HepG2 (cell line): Measurements from ENCODE around the gene UBE2Q1. TPM values are rescaled to one million over a fixed set of nuclear protein-coding genes. Genes with fewer than 3 reads are reported as not detected.

Source experiments
- ATAC-seq: fragments of 200-7000 bp; cut with Tn5 transposase; 3 replicates; pipeline ENCODE4 v1.9.1; 2020; ENCODE audit warnings: mild to moderate bottlenecking, moderate library complexity
- BruUV-seq: library from RNA; stranded (reverse); fragments of 400-500 nt; replicated peaks from 2 replicates; lab custom pipeline; 2021; lab: Mats Ljungman, UMichigan
- CTCF ChIA-PET: fragments of 300-600 bp; formaldehyde crosslinking; extraction: SDS; loops from one replicate; lab custom pipeline; 2021; ENCODE audit warnings: low total read pairs, inconsistent platforms, low intra/inter-chr PET ratio; lab: Yijun Ruan, JAX
- POLR2A ChIA-PET: fragments of 350-600 bp; sonication (Branson Sonifier 250); formaldehyde crosslinking; loops from one replicate; lab custom pipeline; 2020; ENCODE audit warnings: antibody characterized with exemption, inconsistent platforms; lab: Yijun Ruan, JAX
- DNase-seq: peaks from one replicate; pipeline ENCODE4 v3.0.0-alpha.2; 2015; ENCODE audit warnings: low spot score
- FAIRE-seq: peaks from 3 replicates; lab custom pipeline; 2011; peaks lifted over from hg19 to GRCh38; lab: Jason Lieb, UNC
- H2AFZ ChIP-seq: one replicate; pipeline ENCODE4 v1.6.1; 2011; ENCODE audit warnings: low read length, inconsistent platforms
- H3K27ac ChIP-seq: fragments of 300-600 bp; 3 replicates; pipeline ENCODE4 v1.8.0; 2011; ENCODE audit warnings: mixed run types, mild to moderate bottlenecking, mixed read lengths, low read length, inconsistent platforms; ENCODE audit not compliant: insufficient read depth; ENCODE audit errors: extremely low read length
- H3K27me3 ChIP-seq, 2 experiments: fragments of 200-600 bp in 1 of 2; 2 replicates in 1 of 2; 3 replicates in 1 of 2; pipeline versions ENCODE4 v1.6.0 to v1.8.0; 2011; ENCODE audit warnings: low read length in 2 of 2, mild to moderate bottlenecking in 2 of 2, moderate library complexity in 2 of 2, inconsistent platforms in 1 of 2; ENCODE audit not compliant: insufficient read depth in 2 of 2, control insufficient read depth in 1 of 2
- H3K36me3 ChIP-seq, 2 experiments: fragments of 200-600 bp in 1 of 2; replicated peaks in 1 of 2; 2 replicates in 1 of 2; 3 replicates in 1 of 2; pipeline versions ENCODE4 v1.5.1 to v1.8.0; 2011; ENCODE audit warnings: low read length in 2 of 2, inconsistent platforms in 1 of 2; ENCODE audit not compliant: insufficient read depth in 2 of 2, control insufficient read depth in 1 of 2
- H3K4me1 ChIP-seq: 2 replicates; pipeline ENCODE4 v1.5.1; 2012; ENCODE audit warnings: low read length, inconsistent platforms; ENCODE audit not compliant: insufficient read depth
- H3K4me2 ChIP-seq: 2 replicates; pipeline ENCODE4 v1.6.0; 2011; ENCODE audit warnings: low read depth, low read length, inconsistent platforms
- H3K4me3 ChIP-seq, 3 experiments: fragments of 200-600 bp in 1 of 3; sonication (generic), shearing (Covaris generic) in 1 of 3; replicated peaks in 1 of 3; 2 replicates each; pipeline ENCODE4 v1.5.1; 2011 to 2016; ENCODE audit warnings: low read length in 3 of 3, inconsistent platforms in 2 of 3, low read depth in 2 of 3, mild to moderate bottlenecking in 2 of 3, control low read depth in 1 of 3, mixed read lengths in 1 of 3; ENCODE audit not compliant: insufficient read depth in 1 of 3
- H3K79me2 ChIP-seq: one replicate; pipeline ENCODE4 v1.6.1; 2011; ENCODE audit warnings: low read length, inconsistent platforms; ENCODE audit not compliant: insufficient read depth
- H3K9ac ChIP-seq: 2 replicates; pipeline ENCODE4 v1.6.0; 2011; ENCODE audit warnings: mild to moderate bottlenecking, low read depth, low read length, inconsistent platforms; ENCODE audit not compliant: insufficient read depth
- H3K9me3 ChIP-seq: 2 replicates; pipeline ENCODE4 v1.5.1; 2012; ENCODE audit warnings: mild to moderate bottlenecking, low read length
- H4K20me1 ChIP-seq: 2 replicates; pipeline ENCODE4 v1.6.0; 2011; ENCODE audit warnings: inconsistent platforms, mild to moderate bottlenecking, low read length, moderate library complexity; ENCODE audit not compliant: insufficient read depth
- CHCHD3 ChIP-seq: sonication (generic); formaldehyde crosslinking; IDR thresholded peaks from 2 replicates; pipeline ENCODE4 v1.8.0; 2022; ENCODE audit warnings: mild to moderate bottlenecking, missing genetic modification reagents, moderate library complexity
- GATA4 ChIP-seq: sonication (generic); IDR thresholded peaks from 2 replicates; pipeline ENCODE4 v1.6.1; 2016; ENCODE audit warnings: antibody characterized with exemption, low read depth, borderline replicate concordance
- RBAK ChIP-seq: sonication (generic); formaldehyde crosslinking; IDR thresholded peaks from 2 replicates; pipeline ENCODE4 v1.5.1; 2020; ENCODE audit warnings: mild to moderate bottlenecking, missing genetic modification reagents
- ZNF124 ChIP-seq: sonication (generic); formaldehyde crosslinking; IDR thresholded peaks from 2 replicates; pipeline ENCODE4 v1.4.0; 2020; ENCODE audit warnings: missing genetic modification reagents
- ZNF143 ChIP-seq: sonication (generic); formaldehyde crosslinking; IDR thresholded peaks from 2 replicates; pipeline ENCODE4 v1.4.0; 2020; ENCODE audit warnings: missing genetic modification reagents
- ZNF180 ChIP-seq: sonication (generic); formaldehyde crosslinking; IDR thresholded peaks from 2 replicates; pipeline ENCODE4 v1.4.0; 2020; ENCODE audit warnings: low read depth, missing genetic modification reagents, borderline replicate concordance
- ZNF557 ChIP-seq: sonication (generic); formaldehyde crosslinking; IDR thresholded peaks from 2 replicates; pipeline ENCODE4 v1.4.0; 2020; ENCODE audit warnings: missing genetic modification reagents
- ZNF652 ChIP-seq: IDR thresholded peaks from 2 replicates; pipeline ENCODE4 v1.6.1; 2016; ENCODE audit warnings: low read depth, borderline replicate concordance
- ZNF660 ChIP-seq: sonication (generic); formaldehyde crosslinking; IDR thresholded peaks from 2 replicates; pipeline ENCODE4 v1.5.1; 2020; ENCODE audit warnings: mild to moderate bottlenecking, low read depth, missing genetic modification reagents, borderline replicate concordance
- ZNF776 ChIP-seq: sonication (generic); formaldehyde crosslinking; IDR thresholded peaks from 2 replicates; pipeline ENCODE4 v1.4.0; 2020; ENCODE audit warnings: mild to moderate bottlenecking, missing genetic modification reagents
- ZNF788 ChIP-seq: sonication (generic); formaldehyde crosslinking; IDR thresholded peaks from 2 replicates; pipeline ENCODE4 v1.5.0; 2020; ENCODE audit warnings: mild to moderate bottlenecking, missing genetic modification reagents, borderline replicate concordance
- WGBS: methylation state at CpG from one replicate; pipeline ENCODE4 v1.1.6; 2017; ENCODE audit warnings: low lambda C conversion rate; 5-methylcytosine and 5-hydroxymethylcytosine counted together
- in situ Hi-C: cut with HindIII; loops from 2 replicates; pipeline ENCODE4 v1.10.0; 2017; ENCODE audit warnings: low pct_unique_long_range_greater_than_20kb; ENCODE audit not compliant: extremely low pct_ligation_motif_present
- intact Hi-C: fragments of 100-400 bp; cut with micrococcal nuclease; formaldehyde crosslinking; loops from one replicate; pipeline ENCODE4 v1.10.0; 2022; ENCODE audit not compliant: unreplicated experiment
- polyA plus RNA-seq, 8 experiments: library from polyadenylated mRNA; depleted of rRNA in 3 of 8; stranded (reverse) in 7 of 8; unstranded in 1 of 8; fragments of >200 nt; fragmentation: Illumina TruSeq in 4 of 8; extraction: Trizol in 4 of 8; gene quantifications; 2 replicates each; pipeline versions ENCODE4 v1.2.1 to v1.2.3, GENCODE V29; 2011 to 2016; ENCODE audit warnings: low read depth in 4 of 8, missing spikeins in 1 of 8, mixed read lengths in 1 of 8; ENCODE audit not compliant: insufficient read depth in 1 of 8
- total RNA-seq, 5 experiments: library from RNA; depleted of rRNA; stranded (reverse); fragments of >200 nt; fragmentation: Illumina TruSeq; extraction: Trizol; gene quantifications; 2 replicates each; pipeline ENCODE4 v1.2.3, GENCODE V29; 2016; ENCODE audit warnings: low read depth in 1 of 5

The UBE2Q1 gene
- total and polyA plus RNA-seq, 2 of the 13 experiments (the other 11 are each of a cell fraction or from before 2014, with no cell fraction given): 11.7 to 41.7 TPM

DNA sequence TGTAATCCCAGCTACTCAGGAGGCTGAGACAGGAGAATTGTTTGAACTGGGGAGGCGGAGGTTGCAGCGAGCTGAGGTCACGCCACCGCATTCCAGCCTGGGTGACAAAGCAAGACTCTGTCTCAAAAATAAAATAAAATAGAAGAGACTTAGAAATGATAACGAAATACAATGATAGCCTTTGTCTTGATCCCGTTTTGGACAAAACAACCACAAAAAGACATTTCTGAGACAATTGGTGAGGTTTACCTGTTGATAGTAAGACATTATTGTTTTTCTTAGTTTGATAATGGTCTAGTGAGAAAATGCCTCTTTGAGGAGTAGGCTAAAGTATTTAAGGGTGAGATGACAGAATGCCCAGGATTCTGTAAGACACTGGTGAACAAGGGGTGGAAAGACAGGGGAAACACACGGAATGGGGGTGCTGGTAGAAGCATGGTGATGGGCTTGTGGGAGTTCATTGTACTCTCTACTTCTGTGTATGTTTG is 44.4 kb downstream of the UBE2Q1 start:
- FAIRE-seq: no peak
- H3K9ac ChIP-seq: no peak overlapping the region
- H3K4me1 ChIP-seq: no peaks in the 10 kb centered on the region; the same call in 1 of the 2 replicates
- no peaks in the 10 kb centered on the region for H3K79me2 ChIP-seq
- no peak for TF ChIP-seq ZNF124 (CRISPR knock-in tag)
- no peak for TF ChIP-seq ZNF776 (CRISPR knock-in tag)
- TF ChIP-seq, all 625 proteins: peak for 0
- no TSS peak for BruUV-seq
- Histone ChIP-seq H3K9me3 (no peaks in the 10 kb centered on the region), H3K4me2 (no peak overlapping the region), H3K27ac (no peak overlapping the region), H2AFZ (no peak overlapping the region), H4K20me1 (no peaks in the 10 kb centered on the region), H3K27me3 (peaks cover 1 to 4% of the 10 kb centered on the region in 2 experiments; a peak in 2 of 5 replicates), H3K4me3 (no peak overlapping the region), H3K36me3 (no peaks in the 10 kb centered on the region)
- POLR2A ChIA-PET: no interaction called here
- intact Hi-C loops (no loop called here), in situ Hi-C loops (no loop called here)
- 2% methylated on average over 7 of the region's 7 CpGs for WGBS
- CTCF ChIA-PET: no interaction called here
- ATAC-seq (no peak), DNase-seq (no peak)

DNA sequence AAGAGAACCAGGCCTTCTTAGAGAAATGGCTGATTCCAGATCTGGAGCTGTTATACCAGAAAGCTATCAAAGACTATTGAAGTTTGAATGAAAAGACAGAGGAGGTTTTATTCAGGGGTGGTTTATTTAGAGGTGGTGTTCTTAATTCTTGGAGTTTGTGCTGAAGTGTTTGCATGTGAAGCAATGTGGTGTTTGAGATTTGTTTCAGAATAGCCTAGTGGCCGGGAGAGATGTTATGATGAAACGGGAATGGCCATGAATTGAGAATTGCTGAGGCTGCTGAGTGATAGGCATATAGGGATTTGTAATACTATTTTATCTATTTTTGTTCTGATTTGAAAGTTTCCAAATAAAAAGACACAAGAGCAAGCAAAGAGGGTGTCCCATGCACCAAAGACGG is 45.7 kb downstream of the UBE2Q1 start:
- POLR2A ChIA-PET: no interaction called here
- no peaks in the 10 kb centered on the region for H3K36me3 ChIP-seq
- no peak for ATAC-seq
- H3K27ac ChIP-seq: no peak overlapping the region
- intact Hi-C loops: no loop called here
- no peaks in the 10 kb centered on the region; the same call in 1 of the 2 replicates for H3K4me1 ChIP-seq
- H4K20me1 ChIP-seq: no peaks in the 10 kb centered on the region
- no peak overlapping the region for H3K4me3 ChIP-seq
- BruUV-seq: no TSS peak
- TF ChIP-seq ZNF180 (CRISPR knock-in tag) (no peak), RBAK (CRISPR knock-in tag) (no peak), ZNF652 (CRISPR knock-in tag) (no peak), ZNF143 (CRISPR knock-in tag) (no peak), CHCHD3 (CRISPR knock-in tag) (no peak), ZNF660 (CRISPR knock-in tag) (no peak), ZNF788 (no peak), ZNF557 (CRISPR knock-in tag) (no peak), GATA4 (no peak)
- TF ChIP-seq, all 625 proteins: peak for 0
- no peak overlapping the region for H2AFZ ChIP-seq
- no peak overlapping the region for H3K9ac ChIP-seq
- H3K9me3 ChIP-seq: no peaks in the 10 kb centered on the region
- H3K79me2 ChIP-seq: no peaks in the 10 kb centered on the region
- H3K27me3 ChIP-seq: peaks cover 1 to 6% of the 10 kb centered on the region in 2 experiments; a peak in 2 of 5 replicates
- no peak overlapping the region for H3K4me2 ChIP-seq
- WGBS: 37% methylated on average over 3 of the region's 3 CpGs
- CTCF ChIA-PET: no interaction called here
- DNase-seq (no peak), FAIRE-seq (no peak)
- in situ Hi-C loops: no loop called here
